ENCODE measurements around the gene NKD1. TPM values are rescaled to one million over a fixed set of nuclear protein-coding genes. Genes with fewer than 3 reads are reported as not detected.

The NKD1 gene
- polyA plus RNA-seq, 1 experiment = not detected

DNA sequence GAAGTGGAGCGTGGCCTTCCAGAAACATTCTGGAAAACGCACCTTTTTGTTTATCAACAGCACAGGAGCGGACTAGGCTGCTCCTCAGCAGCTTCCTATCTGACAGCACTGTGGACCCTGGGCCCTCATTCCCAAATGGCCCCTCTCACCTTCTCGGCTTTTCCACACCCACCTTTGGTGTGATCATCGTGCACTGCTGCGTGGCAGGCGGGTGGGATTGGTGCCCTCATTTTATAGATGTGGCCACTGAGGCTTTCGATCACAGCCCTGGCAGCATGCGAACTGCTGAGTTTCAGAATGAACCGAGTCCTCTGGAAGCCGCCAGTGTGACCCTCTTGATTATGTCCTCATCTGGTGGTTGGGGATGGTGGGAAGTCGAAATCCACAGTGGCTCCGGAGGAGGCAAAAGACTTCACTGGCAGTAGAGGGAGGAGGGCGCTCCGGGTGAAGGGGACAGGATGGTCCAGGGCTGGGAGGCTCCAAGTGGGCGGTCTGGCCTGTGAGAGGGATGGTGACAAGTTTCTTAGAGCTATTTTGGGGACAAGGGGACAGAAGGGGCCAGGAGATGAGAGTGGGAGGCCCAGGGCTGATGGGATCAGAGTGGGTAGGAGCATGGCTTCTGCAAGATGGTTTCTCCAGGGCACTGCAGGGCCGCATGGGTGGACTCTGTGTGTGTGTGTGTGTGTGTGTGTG lies 49.5 kb downstream of the NKD1 start:
- Histone ChIP-seq H3K4me3 (ENCODE audit: low read depth, low read length) (no peak overlapping the region), H3K9me3 (ENCODE audit: control insufficient read depth, insufficient read depth, low read length) (no peaks in the 10 kb centered on the region), H3K27ac (ENCODE audit: low read depth, low read length) (no peak overlapping the region), H3K27me3 (ENCODE audit: control insufficient read depth, insufficient read depth, low read length) (peaks cover 11% of the 10 kb centered on the region)
- TF ChIP-seq, protein P1, sequence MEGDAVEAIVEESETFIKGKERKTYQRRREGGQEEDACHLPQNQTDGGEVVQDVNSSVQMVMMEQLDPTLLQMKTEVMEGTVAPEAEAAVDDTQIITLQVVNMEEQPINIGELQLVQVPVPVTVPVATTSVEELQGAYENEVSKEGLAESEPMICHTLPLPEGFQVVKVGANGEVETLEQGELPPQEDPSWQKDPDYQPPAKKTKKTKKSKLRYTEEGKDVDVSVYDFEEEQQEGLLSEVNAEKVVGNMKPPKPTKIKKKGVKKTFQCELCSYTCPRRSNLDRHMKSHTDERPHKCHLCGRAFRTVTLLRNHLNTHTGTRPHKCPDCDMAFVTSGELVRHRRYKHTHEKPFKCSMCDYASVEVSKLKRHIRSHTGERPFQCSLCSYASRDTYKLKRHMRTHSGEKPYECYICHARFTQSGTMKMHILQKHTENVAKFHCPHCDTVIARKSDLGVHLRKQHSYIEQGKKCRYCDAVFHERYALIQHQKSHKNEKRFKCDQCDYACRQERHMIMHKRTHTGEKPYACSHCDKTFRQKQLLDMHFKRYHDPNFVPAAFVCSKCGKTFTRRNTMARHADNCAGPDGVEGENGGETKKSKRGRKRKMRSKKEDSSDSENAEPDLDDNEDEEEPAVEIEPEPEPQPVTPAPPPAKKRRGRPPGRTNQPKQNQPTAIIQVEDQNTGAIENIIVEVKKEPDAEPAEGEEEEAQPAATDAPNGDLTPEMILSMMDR (IDR thresholded peaks at IDR 0.05; ENCODE audit: low read depth, low read length) = no peak
- POLR2A ChIA-PET = no interaction called here
- CTCF ChIA-PET = no interaction called here
- DNase-seq (ENCODE audit: low read depth, low spot score) = no peak

DNA sequence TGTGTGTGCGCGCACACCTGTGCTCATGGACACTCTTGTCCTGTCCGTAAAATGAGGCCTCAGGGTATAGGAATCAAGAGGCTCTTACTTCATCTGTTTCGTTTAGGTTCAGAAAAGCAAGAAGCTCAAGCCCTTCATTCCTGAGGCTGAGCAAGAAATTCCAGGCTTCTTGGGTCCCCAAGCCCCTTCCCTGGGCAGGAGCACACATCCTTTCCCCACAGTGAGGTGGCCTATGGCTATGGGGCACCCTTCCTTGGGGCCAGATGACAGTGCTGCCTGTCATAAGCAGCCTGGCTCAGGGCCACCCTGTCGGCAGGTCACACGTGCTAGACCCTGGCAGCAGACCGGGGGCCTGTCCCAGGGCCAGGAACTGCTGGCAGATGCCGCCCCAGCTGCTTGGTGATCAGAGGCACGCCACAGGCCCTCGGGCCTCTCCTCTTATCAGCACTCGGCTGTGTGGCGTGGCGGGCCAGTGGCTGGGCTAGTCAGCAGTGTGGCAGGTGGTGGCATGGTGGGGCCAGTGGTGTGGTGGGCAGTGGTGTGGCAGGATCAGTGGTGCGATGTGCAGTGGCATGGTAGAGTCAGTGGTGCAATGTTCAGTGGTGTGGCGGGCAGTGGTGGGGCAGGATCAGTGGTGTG lies 50.2 kb downstream of the NKD1 start:
- CTCF ChIA-PET = no interaction called here
- no peak overlapping the region for H3K4me3 ChIP-seq (ENCODE audit: low read depth, low read length)
- no peaks in the 10 kb centered on the region; the same call in 1 of the 2 replicates for H3K9me3 ChIP-seq (ENCODE audit: control insufficient read depth, insufficient read depth, low read length)
- POLR2A ChIA-PET = no interaction called here
- H3K27me3 ChIP-seq (ENCODE audit: control insufficient read depth, insufficient read depth, low read length) = peaks cover 6% of the 10 kb centered on the region
- no peak for DNase-seq (ENCODE audit: low read depth, low spot score)
- H3K27ac ChIP-seq (ENCODE audit: low read depth, low read length) = no peak overlapping the region
- TF ChIP-seq, protein P1 (IDR thresholded peaks at IDR 0.05; ENCODE audit: low read depth, low read length) = no peak

DNA sequence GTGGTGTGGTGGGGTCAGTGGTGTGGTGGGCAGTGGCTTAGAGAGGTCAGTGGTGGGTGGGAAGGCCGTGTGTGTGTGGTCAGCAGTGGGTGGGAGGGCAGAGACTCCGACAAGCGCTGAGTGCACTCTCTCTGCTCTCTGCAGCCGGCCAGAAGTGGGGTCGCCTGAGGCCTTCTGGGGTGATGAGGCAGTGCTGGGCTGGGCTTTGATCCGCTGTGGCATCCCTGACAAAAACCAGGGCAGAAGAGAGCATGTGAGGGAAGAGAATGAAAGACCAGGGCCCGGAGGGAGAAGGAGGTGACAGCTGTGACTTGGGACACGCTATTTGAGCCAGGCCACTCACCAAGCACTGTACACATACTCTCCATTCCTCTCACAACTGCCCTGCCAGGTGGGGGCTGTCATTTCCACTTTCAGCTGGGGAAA lies 50.8 kb downstream of the NKD1 start:
- ChIA-PET POLR2A (no interaction called here), CTCF (no interaction called here)
- TF ChIP-seq, protein P1 (IDR thresholded peaks at IDR 0.05; ENCODE audit: low read depth, low read length) = no peak
- no peak for DNase-seq (ENCODE audit: low read depth, low spot score)
- Histone ChIP-seq H3K27me3 (ENCODE audit: control insufficient read depth, insufficient read depth, low read length) (peaks cover 6% of the 10 kb centered on the region), H3K4me3 (ENCODE audit: low read depth, low read length) (no peak overlapping the region), H3K27ac (ENCODE audit: low read depth, low read length) (no peak overlapping the region), H3K9me3 (ENCODE audit: control insufficient read depth, insufficient read depth, low read length) (no peaks in the 10 kb centered on the region; the same call in 1 of the 2 replicates)

DNA sequence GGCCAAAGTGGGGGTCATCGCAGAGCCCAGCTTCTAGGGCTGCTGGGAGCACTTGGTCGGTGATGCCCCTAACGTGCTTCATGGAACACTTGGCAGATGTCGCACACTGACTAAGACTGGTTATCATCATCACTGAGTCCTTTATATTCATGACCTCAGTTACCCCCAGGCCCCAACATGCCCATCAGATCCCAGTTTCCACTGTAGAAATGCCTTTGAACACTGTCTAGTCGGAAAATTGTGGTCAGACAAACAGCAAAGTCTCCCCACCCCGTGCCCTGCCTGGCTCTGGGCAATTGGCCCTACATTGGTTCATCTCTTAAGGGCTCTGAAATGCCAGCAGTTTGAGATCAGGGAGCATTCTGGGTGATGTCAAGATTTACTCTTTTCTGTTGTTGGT lies 51.3 kb downstream of the NKD1 start:
- no peak overlapping the region for H3K4me3 ChIP-seq (ENCODE audit: low read depth, low read length)
- POLR2A ChIA-PET = no interaction called here
- CTCF ChIA-PET = no interaction called here
- no peak for DNase-seq (ENCODE audit: low read depth, low spot score)
- H3K27me3 ChIP-seq (ENCODE audit: control insufficient read depth, insufficient read depth, low read length) = peaks cover 8% of the 10 kb centered on the region
- H3K27ac ChIP-seq (ENCODE audit: low read depth, low read length) = no peak overlapping the region
- H3K9me3 ChIP-seq (ENCODE audit: control insufficient read depth, insufficient read depth, low read length) = no peaks in the 10 kb centered on the region; the same call in 1 of the 2 replicates
- TF ChIP-seq, protein P1 (IDR thresholded peaks at IDR 0.05; ENCODE audit: low read depth, low read length) = no peak

DNA sequence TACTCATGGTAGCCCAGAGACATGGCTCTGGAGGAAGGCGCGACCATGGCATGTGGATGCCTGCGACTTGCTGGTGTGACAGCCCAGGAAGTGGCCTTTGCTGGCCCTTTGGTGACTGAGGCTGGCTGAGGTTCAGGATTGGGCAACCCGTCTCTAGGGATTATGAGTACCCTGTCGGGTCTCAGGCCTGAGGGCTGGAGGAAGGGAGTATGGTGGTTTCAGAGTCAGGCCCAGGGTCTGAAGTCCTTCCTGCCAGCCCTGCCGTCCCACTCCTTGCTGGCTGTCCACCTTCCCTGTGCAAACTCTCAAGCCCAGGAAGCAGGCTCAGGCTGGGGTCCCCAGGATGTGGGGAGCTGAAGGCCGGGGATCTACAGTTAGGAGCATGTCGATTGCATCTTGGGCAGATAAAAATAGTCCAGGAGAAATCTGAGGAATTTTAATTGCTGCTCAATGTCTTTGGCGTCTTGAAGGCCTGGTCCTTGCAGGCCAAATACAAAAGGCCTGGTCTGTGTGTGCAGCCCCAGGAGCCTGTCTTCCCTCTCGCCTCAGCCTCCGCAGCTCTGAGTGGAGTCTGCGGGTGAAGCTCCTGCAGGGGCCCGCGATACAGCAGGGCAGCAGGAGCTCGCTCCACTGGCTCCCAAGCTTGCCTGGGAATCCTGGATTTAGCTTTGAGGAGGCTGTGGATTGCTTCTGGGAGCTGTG lies 52.5 kb downstream of the NKD1 start:
- no peak for DNase-seq (ENCODE audit: low read depth, low spot score)
- TF ChIP-seq, protein P1 (IDR thresholded peaks at IDR 0.05; ENCODE audit: low read depth, low read length) = no peak
- peaks cover 12% of the 10 kb centered on the region for H3K27me3 ChIP-seq (ENCODE audit: control insufficient read depth, insufficient read depth, low read length)
- no peak overlapping the region for H3K27ac ChIP-seq (ENCODE audit: low read depth, low read length)
- CTCF ChIA-PET = no interaction called here
- POLR2A ChIA-PET = no interaction called here
- H3K9me3 ChIP-seq (ENCODE audit: control insufficient read depth, insufficient read depth, low read length) = no peaks in the 10 kb centered on the region; the same call in 1 of the 2 replicates
- H3K4me3 ChIP-seq (ENCODE audit: low read depth, low read length) = no peak overlapping the region
